IPS-11a (cell line): ENCODE data around the gene PAGR1.
A peak's percentile ranks its signal among the peaks of the same experiment; 100 is the strongest.
"Not testable (repeated sequence)": the region's sequence is repeated elsewhere in the genome, so short reads cannot be mapped to it uniquely, and the experiment has no call there.

Experiments
- H3K4me3 ChIP-seq: one replicate; pipeline ENCODE4 v1.5.1; 2013; ENCODE audit warnings: low read depth, low read length, control low read depth

The PAGR1 gene

DNA sequence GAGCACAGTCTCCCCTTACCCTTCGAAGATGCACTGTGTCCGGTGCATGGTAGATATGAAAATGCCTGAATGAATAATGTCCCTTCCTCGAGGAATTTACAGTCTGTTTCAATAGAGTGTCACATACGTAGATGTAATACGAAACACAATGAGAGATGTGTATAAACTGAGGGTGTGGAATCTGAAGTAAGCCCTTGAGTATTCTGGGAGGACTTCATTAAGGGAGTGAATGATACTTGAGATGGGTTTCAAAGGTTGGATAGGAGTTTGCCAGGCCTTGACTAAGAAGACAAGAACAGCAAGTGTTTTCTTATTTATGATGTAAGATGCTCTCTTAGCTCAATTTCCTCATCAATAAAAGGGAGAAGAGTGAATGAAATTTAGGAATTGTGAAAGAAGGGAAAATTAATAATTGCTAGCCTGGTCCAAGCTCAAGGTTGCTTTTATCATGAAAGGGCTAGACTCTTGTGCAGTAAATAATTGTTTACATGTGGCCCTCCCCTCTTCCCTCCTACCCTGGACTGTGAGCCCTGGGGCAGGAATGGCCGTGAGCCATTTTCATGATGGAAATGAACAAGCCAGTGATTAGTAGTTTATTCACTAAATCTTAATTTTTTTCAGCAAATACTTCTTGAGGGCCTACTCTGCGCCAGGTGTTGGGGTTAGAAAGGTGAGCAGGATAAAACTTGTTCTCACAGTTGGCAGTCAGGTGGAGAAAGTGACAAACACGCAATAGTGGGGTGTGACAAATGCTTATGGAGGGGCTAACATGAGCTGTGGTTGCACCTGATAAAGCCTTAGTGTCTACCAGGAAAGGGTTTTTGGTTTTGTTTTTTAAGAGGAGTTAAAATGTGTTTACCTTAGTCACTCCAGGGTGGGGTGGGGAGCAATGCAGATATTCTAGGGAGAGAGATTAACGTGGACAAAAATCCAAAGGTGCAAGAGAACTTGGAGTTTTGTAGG is 23.8 kb upstream of the PAGR1 start:
- peak overlapping the region; percentile 98 for H3K4me3 ChIP-seq

- not testable (repeated sequence) for H3K4me3 ChIP-seq
Observed at GRCh38 chr16:29793153-29793552, 22.8 kb upstream of the PAGR1 start.

DNA sequence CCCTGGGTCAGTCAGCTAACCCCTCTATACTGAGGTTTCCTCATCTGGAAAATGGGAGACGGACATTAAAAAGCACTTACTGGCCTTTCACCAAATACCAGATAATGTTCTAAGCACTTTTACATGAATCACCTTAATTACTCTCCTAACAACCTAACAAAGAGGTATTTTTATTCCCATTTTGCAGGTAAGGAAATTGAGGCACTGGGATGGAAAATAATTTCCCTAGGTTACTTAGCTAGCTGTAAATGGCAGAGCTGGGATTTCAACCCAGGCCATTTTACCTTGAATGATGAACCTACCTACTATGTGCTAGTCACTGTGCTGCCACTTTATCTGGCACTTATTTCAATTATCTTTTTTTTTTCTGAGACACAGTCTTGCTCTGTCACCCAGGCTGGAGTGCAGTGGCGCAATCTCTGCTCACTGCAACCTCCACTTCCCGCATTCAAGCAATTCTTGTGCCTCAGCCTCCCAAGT is 21.7 kb upstream of the PAGR1 start:
- no peak overlapping the region for H3K4me3 ChIP-seq

- H3K4me3 ChIP-seq: no peak overlapping the region
Observed at GRCh38 chr16:29802416-29802935, 13.5 kb upstream of the PAGR1 start.

GRCh38 chr16:29804020-29804419 is 11.9 kb upstream of the PAGR1 start:
- no peak overlapping the region for H3K4me3 ChIP-seq

- H3K4me3 ChIP-seq: peak overlapping the region; percentile 60
Observed at GRCh38 chr16:29804455-29805231, 11.3 kb upstream of the PAGR1 start.

DNA sequence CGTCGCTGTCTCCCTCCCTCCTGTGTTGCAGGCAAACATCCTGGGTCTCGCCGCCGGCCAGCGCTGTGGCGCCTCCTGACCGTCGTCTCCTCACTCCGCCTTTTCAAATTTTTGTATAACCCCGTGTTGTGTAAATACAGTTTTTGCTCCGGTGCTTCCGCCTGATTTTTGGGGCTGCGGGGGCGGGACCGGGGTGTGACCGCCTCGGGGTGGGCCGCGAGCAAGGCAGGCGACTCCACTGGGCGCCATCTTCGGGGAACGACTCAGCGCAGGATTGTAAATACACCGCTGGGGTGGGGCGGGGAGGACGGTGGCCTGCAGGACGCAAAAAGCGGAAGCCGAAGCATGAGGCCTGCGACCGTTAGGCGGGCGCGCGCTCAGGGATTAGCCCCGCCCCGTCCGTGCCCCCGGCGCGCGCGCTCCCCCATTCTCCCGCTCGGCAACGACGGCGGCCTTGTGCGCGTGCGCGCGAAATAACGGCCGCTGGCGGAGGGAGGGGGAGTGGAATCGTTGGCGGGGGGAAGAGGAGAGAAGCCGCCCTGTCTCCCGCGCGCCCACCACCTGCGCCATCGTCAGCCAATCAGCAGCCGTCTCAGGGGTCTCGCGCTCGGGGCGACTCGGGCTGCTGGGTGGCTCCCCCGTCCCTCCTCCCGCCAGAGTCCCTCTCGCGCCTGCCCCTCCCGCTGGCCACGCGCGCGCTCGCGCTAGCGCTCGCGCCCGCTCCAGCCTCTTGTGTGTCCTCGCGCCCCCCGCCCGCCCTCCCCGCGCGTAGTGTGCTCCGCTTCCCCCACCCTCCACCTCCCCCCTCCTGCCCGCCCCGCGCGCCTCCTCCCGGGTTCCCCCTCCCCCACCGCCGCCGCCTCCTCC is 10.5 kb upstream of the PAGR1 start:
- peak overlapping the region; percentile 60 for H3K4me3 ChIP-seq

DNA sequence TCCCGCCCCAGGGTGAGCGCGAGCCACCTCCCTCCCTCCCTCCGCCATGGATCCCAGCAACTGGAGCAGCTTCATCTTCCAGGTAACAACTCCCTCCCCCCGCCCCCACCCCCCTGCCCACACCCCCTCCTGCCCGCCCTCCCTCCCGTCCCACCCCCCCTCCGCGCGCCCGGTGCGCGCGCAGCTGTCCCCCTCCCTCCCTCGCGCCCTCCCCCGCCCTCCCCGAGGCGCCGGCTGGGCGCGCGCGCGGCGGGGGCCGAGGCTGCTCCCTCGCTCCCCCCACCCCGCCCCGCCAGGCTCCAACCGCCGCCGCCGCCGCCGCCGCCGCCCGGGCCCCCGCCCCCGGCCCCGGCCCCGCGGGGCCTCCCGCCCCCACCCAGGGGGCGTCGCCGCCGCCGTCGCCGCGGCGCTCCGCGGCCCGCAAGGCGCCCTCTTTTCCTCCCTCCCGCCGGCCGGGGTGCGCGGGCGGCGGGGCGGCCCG is 9.8 kb upstream of the PAGR1 start, which contains the start of gene MAZ:
MAZ (plus strand) TSS at position 431 of the 481 bp plus-strand sequence. CDS start 173 bp downstream, outside the sequence.
- peak within 1 kb of the TSS; percentile 93 for H3K4me3 ChIP-seq

DNA sequence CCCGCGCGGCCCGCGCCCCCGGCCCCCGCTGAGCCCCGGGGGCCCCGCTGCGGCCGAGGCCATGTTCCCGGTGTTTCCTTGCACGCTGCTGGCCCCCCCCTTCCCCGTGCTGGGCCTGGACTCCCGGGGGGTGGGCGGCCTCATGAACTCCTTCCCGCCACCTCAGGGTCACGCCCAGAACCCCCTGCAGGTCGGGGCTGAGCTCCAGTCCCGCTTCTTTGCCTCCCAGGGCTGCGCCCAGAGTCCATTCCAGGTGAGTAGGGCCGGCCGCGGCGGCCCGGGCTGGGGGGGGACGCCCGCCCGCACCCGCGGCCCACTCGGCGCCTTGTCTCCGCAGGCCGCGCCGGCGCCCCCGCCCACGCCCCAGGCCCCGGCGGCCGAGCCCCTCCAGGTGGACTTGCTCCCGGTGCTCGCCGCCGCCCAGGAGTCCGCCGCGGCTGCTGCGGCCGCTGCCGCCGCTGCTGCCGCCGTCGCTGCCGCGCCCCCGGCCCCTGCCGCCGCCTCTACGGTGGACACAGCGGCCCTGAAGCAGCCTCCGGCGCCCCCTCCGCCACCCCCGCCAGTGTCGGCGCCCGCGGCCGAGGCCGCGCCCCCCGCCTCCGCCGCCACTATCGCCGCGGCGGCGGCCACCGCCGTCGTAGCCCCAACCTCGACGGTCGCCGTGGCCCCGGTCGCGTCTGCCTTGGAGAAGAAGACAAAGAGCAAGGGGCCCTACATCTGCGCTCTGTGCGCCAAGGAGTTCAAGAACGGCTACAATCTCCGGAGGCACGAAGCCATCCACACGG is 9.1 kb upstream of the PAGR1 start:
- peak overlapping the region; percentile 93 for H3K4me3 ChIP-seq

DNA sequence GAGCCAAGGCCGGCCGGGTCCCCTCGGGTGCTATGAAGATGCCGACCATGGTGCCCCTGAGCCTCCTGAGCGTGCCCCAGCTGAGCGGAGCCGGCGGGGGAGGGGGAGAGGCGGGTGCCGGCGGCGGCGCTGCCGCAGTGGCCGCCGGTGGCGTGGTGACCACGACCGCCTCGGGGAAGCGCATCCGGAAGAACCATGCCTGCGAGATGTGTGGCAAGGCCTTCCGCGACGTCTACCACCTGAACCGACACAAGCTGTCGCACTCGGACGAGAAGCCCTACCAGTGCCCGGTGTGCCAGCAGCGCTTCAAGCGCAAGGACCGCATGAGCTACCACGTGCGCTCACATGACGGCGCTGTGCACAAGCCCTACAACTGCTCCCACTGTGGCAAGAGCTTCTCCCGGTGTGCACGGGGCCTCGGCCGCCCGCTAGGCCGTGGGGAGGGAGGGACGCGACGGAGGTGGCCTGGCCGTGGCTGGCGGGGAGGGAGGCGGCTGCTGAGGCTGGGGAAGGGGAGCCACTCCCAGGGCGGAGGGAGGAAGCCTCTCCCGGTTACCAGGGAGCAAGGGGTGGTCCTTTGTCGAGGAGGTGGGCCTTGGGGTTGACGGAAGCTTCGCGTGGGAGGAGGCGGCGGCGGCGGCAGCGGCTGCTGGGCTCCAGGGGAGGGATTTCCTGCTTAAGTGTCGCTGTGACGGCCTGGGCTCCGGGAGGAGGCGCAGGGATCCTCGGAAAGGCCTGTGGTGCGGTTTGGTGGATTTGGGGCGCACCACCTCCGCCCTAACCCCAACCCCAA is 8.3 kb upstream of the PAGR1 start:
- H3K4me3 ChIP-seq: peak overlapping the region; percentile 93

GRCh38 chr16:29808219-29808900 is 7.6 kb upstream of the PAGR1 start:
- H3K4me3 ChIP-seq: peak overlapping the region; percentile 93

DNA sequence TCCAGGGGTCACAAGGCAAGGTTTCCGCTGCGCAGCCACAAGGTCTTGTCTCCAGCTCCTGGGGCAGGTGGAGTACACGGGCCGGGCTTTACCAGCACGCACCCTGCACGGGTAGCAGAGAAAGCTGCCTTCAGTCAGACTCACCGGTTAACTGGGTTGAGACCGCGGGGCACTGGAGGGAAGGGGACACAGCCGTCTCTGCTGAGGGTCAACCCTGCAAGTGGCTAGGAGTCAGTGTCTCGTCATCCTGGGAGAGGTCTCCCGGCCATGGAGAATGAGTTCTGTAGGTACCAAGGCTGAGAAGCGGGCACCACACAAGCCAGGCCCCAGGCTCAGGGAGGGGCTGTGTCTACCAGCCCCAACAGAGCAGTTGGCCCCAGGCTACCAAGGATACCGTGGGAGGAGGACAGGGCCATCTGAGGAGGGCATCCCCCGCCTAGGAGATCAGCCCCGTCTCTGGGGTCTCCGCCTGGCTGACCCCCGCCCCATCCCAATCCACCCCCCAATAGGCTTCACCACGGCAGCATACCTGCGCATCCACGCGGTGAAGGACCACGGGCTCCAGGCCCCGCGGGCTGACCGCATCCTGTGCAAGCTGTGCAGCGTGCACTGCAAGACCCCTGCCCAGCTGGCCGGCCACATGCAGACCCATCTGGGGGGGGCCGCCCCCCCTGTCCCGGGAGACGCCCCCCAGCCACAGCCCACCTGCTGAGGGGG is 6.8 kb upstream of the PAGR1 start:
- H3K4me3 ChIP-seq: no peak overlapping the region

GRCh38 chr16:29809850-29810698 is 5.9 kb upstream of the PAGR1 start:
- H3K4me3 ChIP-seq: no peak overlapping the region

DNA sequence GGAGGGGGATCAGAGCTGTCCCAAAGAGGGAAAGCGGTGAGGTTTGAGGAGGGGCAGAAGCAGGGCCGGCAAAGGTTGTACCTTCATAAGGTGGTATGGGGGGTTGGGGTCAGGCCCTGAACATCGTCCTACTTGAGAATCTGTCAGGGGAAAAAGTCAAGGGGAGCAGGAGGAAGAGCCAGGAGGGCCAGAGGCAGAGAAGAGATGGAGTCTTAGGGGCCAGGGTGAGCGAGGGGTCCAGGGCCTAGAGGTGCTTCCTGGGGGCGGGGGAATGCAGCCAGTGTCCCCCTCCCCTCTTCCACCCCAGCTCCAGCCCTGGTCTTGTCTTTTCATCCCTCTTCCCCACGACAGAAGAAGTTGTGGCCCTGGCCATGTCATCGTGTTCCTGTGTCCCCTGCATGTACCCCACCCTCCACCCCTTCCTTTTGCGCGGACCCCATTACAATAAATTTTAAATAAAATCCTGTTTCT is 5.2 kb upstream of the PAGR1 start:
- H3K4me3 ChIP-seq: no peak overlapping the region

- H3K4me3 ChIP-seq: peak overlapping the region; percentile 58
Observed at GRCh38 chr16:29811170-29811895, 4.6 kb upstream of the PAGR1 start.
